GM18909 (cell line): ENCODE measurements around the gene FBXW5.

Experiments used
- ATAC-seq: cut with Tn5 transposase; IDR thresholded peaks from one replicate; pipeline ENCODE4 v1.9.1; 2021; ENCODE audit warnings: mild to moderate bottlenecking; ENCODE audit not compliant: unreplicated experiment, poor library complexity

The FBXW5 gene

GRCh38 chr9:136978865-136979544 lies 34.5 kb upstream of the FBXW5 start:
- ATAC-seq: no peak

- no peak for ATAC-seq
These were observed 33.7 kb upstream of the FBXW5 start for GRCh38 chr9:136978073-136978864.

- no peak for ATAC-seq
These were observed 33.1 kb upstream of the FBXW5 start for GRCh38 chr9:136977649-136978072.

DNA sequence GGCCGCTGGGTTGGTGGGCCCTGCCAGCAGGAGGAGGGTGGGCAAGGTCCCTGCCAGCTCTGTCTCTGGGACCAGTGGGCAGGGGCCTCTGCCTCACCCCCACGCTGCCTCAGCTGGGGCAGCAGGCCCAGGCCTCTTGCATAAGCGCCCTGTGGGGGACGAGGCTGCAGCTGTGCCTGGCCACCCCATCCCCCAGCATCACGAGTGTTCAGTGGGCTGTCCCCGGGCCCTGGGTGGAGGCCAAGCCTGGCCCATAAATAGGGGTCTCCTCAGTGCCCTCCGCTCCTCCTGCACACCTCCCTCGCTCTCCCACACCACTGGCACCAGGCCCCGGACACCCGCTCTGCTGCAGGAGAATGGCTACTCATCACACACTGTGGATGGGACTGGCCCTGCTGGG lies 32.7 kb upstream of the FBXW5 start, which contains the start of gene PTGDS:
Gene PTGDS (plus strand): TSS at position 282 of the 400 bp plus-strand sequence. CDS start 75 bp downstream, at position 357.
- no peak for ATAC-seq

DNA sequence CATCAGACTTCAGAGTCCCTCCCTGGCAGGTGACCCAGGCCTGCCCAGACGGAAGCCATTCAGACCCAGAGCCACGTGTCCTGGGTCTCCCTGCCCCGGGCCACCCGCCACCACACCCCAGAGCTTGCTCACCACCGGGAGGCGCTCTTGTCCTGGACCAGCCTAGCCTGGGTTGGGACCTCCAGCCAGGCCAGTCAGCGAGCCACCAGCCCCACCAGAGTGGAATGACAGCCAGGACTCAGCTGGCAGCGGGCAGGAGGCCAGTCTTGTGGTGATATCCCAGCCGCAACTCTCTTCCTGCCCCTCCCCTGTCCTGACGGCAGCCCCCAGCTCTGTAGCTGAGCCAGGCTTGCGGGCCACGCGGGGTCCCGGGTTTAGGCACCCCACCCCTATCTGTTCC lies 31.1 kb upstream of the FBXW5 start:
- no peak for ATAC-seq

DNA sequence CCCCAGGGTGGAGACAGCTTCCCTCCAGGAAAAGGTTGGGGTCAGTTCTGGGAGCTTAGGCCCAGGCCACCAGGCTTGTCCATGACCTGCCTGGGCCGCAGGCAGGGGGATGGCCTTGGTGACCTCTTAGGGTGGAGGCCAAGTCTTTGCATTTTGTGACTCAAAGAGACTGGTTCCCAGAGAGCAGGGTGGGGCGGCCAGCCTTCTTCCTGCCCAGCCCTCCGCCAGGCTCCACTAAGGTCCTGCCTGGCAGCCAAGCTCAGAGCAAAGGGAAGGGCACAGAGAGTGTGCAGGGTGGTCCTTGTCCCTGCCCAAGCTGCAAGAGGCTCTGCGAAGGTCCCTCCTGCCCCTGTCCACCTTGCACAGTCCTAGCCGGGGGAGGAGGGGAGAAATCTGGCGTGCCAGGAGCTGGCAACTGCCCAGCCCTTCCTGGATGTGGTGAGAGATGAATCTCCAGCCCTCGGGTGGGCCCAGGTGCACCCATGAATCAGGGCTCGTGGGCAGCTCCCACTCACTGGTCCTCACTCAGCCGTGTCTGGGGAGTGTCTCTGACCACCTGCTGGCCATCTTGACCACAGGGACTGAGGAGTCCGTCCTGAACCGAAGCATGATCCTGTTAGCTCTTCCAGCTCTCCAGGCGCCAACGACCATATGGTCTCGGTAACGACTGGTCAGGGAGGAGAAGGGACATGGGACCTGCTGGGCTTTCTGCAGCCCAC lies 30.4 kb upstream of the FBXW5 start:
- ATAC-seq: no peak

- ATAC-seq: no peak
These were observed 29.4 kb upstream of the FBXW5 start for GRCh38 chr9:136973618-136974617.

DNA sequence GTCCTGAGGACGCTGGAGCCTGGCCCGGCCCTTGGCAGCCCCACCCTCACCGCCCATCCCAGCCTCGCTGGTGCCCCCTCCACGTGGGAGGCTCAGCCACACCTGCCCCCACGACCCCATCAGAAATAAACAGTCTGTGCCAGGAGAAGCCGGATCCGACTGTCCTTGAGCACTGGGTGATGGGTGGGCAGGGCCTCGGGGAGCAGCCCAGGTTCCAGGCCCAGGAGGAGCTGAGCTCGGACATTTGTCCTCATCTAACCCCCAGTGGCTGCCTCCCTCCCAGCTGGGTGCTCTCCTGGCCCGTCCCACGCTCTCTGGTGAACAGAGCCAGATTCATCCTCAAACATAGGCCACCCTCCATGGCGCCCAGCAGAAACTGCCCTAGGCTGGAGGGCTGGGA lies 28.2 kb upstream of the FBXW5 start:
- no peak for ATAC-seq

- no peak for ATAC-seq
These were observed 27.8 kb upstream of the FBXW5 start for GRCh38 chr9:136972335-136972734.

- no peak for ATAC-seq
These were observed 27.2 kb upstream of the FBXW5 start for GRCh38 chr9:136971746-136972145.

- no peak for ATAC-seq
These were observed 25.8 kb upstream of the FBXW5 start for GRCh38 chr9:136970361-136970760.

DNA sequence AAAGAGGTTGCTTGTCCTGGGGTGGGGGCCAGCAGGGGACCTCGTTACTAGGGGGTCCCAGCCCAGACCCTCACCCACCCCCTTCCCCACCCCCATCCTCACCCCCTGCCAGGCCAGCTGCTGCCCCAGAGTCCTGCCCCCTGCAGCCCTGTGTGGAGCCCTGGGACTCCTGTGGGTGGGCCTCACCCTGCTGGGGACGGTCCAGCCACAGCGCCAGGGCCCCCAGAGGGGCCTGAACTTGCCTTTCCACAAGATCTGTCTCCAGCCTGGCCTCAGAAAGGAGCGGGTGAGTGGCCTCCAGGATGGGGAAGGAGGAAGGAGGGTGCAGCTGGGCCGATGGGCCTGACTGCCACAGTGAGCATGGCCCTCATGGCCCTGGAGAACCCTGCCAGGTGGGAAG lies 25.2 kb upstream of the FBXW5 start:
- no peak for ATAC-seq

DNA sequence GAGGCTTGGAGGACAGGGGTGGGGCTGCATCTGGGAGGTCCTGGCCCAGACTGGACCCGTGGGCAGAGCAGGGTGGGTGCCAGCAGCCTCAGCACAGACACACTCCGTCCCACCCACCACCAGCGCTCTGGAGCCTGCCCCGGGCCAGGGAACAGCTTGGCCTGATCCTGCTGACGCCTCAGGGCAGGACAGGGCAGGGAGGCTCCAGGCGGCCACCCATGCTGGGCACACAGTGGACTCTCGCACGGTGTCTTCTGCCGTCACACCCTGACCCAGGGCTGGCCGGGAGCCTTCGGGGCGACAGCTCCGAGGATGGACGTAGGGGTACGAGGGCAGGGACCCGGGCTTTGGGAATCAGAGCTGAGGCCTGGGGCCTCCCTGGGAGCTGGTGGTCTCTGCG lies 24.6 kb upstream of the FBXW5 start:
- ATAC-seq: no peak

GRCh38 chr9:136968333-136969127 lies 24.0 kb upstream of the FBXW5 start:
- ATAC-seq: no peak

DNA sequence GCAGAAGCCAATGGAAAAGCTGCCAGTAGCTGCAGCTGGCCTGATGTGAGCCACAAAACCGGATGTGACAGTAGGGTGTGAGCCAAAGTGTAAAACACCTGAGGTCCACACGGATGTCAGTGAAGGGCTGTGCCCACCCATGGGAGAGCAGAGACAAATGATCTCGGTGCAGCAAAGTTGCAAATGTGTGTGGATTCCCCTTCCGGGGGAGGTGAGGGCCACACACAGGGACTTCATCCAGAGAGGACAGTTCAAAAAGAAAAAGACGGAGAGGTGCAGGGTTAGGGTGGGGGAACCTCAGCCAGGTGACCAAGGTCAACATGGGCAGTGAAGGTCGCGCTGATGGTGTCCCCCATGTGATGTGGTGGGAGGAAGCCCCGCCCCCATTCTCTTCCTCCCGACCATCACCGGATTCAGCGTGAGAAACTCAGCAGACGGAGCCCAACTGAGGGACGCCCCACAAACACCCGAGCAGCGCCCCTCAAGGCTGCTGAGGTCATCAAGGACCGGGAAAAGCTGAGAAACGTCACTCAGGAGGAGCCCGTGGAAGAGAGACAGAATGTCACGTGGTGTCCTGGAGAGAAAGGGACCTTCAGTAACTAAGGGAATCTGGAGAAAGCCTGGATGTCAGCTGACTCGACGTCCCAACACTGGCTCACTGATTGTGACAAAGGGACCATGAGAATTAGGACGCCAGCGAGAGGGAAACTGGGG lies 21.4 kb upstream of the FBXW5 start:
- ATAC-seq: no peak

DNA sequence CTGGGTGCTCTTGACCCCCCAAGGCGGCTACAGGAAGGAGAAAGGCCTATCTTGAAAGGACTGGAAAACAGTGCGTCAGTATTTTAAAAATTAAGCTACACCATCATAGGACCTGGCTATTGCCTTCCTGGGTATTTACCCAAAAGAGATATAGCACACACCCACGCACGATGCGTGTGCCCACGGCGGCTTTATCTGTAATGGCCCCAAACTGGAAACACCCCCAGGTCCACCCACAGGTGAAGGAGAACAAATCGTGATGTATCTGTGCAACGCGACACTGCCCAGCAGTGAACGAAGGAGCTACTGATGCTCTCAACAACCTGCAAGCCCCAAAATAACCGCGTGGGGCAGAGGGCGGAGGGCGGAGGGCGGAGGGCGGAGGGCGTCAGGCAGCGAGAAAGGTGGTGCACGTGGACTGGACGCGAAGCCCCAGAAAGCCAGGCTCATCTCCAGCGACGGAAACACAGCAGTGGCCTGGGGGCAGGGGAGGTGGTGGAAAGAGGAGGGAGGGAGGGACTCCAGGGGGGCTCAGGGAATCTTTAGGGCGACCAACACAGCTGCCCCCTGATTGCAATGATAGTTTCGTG lies 20.4 kb upstream of the FBXW5 start:
- ATAC-seq: no peak

GRCh38 chr9:136964171-136964689 lies 19.7 kb upstream of the FBXW5 start:
- ATAC-seq: no peak

- no peak for ATAC-seq
These were observed 19.2 kb upstream of the FBXW5 start for GRCh38 chr9:136963751-136964150.
